ENCODE results near the gene EHF. TPM values are rescaled to one million over a fixed set of nuclear protein-coding genes. Genes with fewer than 3 reads are reported as not detected.

Gene EHF
- total and polyA plus RNA-seq, 2 experiments from 2014 or later, result not detected

- no peak overlapping the region for H3K27ac ChIP-seq
- in situ Hi-C loops (cut with MboI), result no loop called here
- 93 to 96% methylated on average over 5 of the region's 5 CpGs for WGBS, 2 experiments (ENCODE audit: low coverage in 1 of 2, low lambda C conversion rate in 2 of 2, missing lambda C conversion rate in 2 of 2)
Observed at GRCh38 chr11:34610324-34611041, 10.4 kb upstream of the EHF start.

GRCh38 chr11:34613015-34613414, 7.9 kb upstream of the EHF start:
- Histone ChIP-seq H3K4me3 (no peak overlapping the region), H2AFZ (no peak overlapping the region), H3K9me2 (ENCODE audit: insufficient read depth) (no peaks in the 10 kb centered on the region), H4K20me1 (ENCODE audit: insufficient read depth) (no peaks in the 10 kb centered on the region), H3K27ac (no peak overlapping the region), H3K4me1 (ENCODE audit: insufficient read depth) (no peaks in the 10 kb centered on the region), H3K27me3 (replicated peaks; ENCODE audit: insufficient read depth) (no peaks in the 10 kb centered on the region), H3K36me3 (ENCODE audit: low read depth) (no peaks in the 10 kb centered on the region), H3K9ac (no peak overlapping the region), H3K9me3 (ENCODE audit: low read depth) (no peaks in the 10 kb centered on the region), H3K4me2 (ENCODE audit: unreplicated experiment) (no peak overlapping the region), H3F3A (ENCODE audit: insufficient read depth) (no peaks in the 10 kb centered on the region), H3K79me2 (ENCODE audit: insufficient read depth) (no peaks in the 10 kb centered on the region)
- in situ Hi-C loops (cut with MboI), result no loop called here
- no peak for TF ChIP-seq EZH2 (IDR thresholded peaks at IDR 0.05; ENCODE audit: insufficient read depth, poor library complexity, severe bottlenecking)
- no peak for TF ChIP-seq EZH2phosphoT487 (IDR thresholded peaks at IDR 0.05; ENCODE audit: insufficient read depth, low read depth)
- DNase-seq, result no peak

More at GRCh38 chr11:34610324-34611041, 10.4 kb upstream of the EHF start:
- no peak overlapping the region for H3K4me2 ChIP-seq (ENCODE audit: unreplicated experiment)
- no peak overlapping the region for H3K4me3 ChIP-seq
- no peaks in the 10 kb centered on the region for H3K4me1 ChIP-seq (ENCODE audit: insufficient read depth)
- H3K79me2 ChIP-seq (ENCODE audit: insufficient read depth), result no peaks in the 10 kb centered on the region
- no peaks in the 10 kb centered on the region for H3K27me3 ChIP-seq (replicated peaks; ENCODE audit: insufficient read depth)
- no peak for DNase-seq
- H3K9me2 ChIP-seq (ENCODE audit: insufficient read depth), result no peaks in the 10 kb centered on the region
- no peak for TF ChIP-seq EZH2 (IDR thresholded peaks at IDR 0.05; ENCODE audit: insufficient read depth, poor library complexity, severe bottlenecking)
- TF ChIP-seq EZH2phosphoT487 (IDR thresholded peaks at IDR 0.05; ENCODE audit: insufficient read depth, low read depth), result no peak
- H2AFZ ChIP-seq, result no peak overlapping the region
- no peaks in the 10 kb centered on the region for H3K36me3 ChIP-seq (ENCODE audit: low read depth)
- H3K9me3 ChIP-seq (ENCODE audit: low read depth), result no peaks in the 10 kb centered on the region
- H4K20me1 ChIP-seq (ENCODE audit: insufficient read depth), result no peaks in the 10 kb centered on the region
- no peaks in the 10 kb centered on the region for H3F3A ChIP-seq (ENCODE audit: insufficient read depth)
- no peak overlapping the region for H3K9ac ChIP-seq

- H3K4me3 ChIP-seq, result no peak overlapping the region
- H3K27ac ChIP-seq, result no peak overlapping the region
- H3K27me3 ChIP-seq (replicated peaks; ENCODE audit: insufficient read depth), result no peaks in the 10 kb centered on the region
- H2AFZ ChIP-seq, result no peak overlapping the region
- no peaks in the 10 kb centered on the region for H3K36me3 ChIP-seq (ENCODE audit: low read depth)
- H3K9me2 ChIP-seq (ENCODE audit: insufficient read depth), result no peaks in the 10 kb centered on the region
- H3K4me1 ChIP-seq (ENCODE audit: insufficient read depth), result no peaks in the 10 kb centered on the region
- in situ Hi-C loops (cut with MboI), result no loop called here
- no peaks in the 10 kb centered on the region for H4K20me1 ChIP-seq (ENCODE audit: insufficient read depth)
- H3K9ac ChIP-seq, result no peak overlapping the region
- no peaks in the 10 kb centered on the region for H3K79me2 ChIP-seq (ENCODE audit: insufficient read depth)
- no peaks in the 10 kb centered on the region for H3F3A ChIP-seq (ENCODE audit: insufficient read depth)
- WGBS, 2 experiments (ENCODE audit: low coverage in 1 of 2, low lambda C conversion rate in 2 of 2, missing lambda C conversion rate in 2 of 2), result 74 to 78% methylated on average over 2 of the region's 2 CpGs
- DNase-seq, result no peak
- TF ChIP-seq EZH2 (IDR thresholded peaks at IDR 0.05; ENCODE audit: insufficient read depth, poor library complexity, severe bottlenecking) (no peak), EZH2phosphoT487 (IDR thresholded peaks at IDR 0.05; ENCODE audit: insufficient read depth, low read depth) (no peak)
- no peaks in the 10 kb centered on the region for H3K9me3 ChIP-seq (ENCODE audit: low read depth)
- no peak overlapping the region for H3K4me2 ChIP-seq (ENCODE audit: unreplicated experiment)
Observed at GRCh38 chr11:34613552-34614056, 7.3 kb upstream of the EHF start.

- H3K9me2 ChIP-seq (ENCODE audit: insufficient read depth), result no peaks in the 10 kb centered on the region
- no peaks in the 10 kb centered on the region for H3K36me3 ChIP-seq (ENCODE audit: low read depth)
- H3K27me3 ChIP-seq (replicated peaks; ENCODE audit: insufficient read depth), result no peaks in the 10 kb centered on the region
- H3F3A ChIP-seq (ENCODE audit: insufficient read depth), result no peaks in the 10 kb centered on the region
- no peak overlapping the region for H2AFZ ChIP-seq
- no peak for TF ChIP-seq EZH2 (IDR thresholded peaks at IDR 0.05; ENCODE audit: insufficient read depth, poor library complexity, severe bottlenecking)
- no peak for TF ChIP-seq EZH2phosphoT487 (IDR thresholded peaks at IDR 0.05; ENCODE audit: insufficient read depth, low read depth)
- no peaks in the 10 kb centered on the region for H3K9me3 ChIP-seq (ENCODE audit: low read depth)
- no peaks in the 10 kb centered on the region for H3K79me2 ChIP-seq (ENCODE audit: insufficient read depth)
- in situ Hi-C loops (cut with MboI), result no loop called here
- H3K9ac ChIP-seq, result no peak overlapping the region
- 52 to 53% methylated on average over 5 of the region's 5 CpGs for WGBS, 2 experiments (ENCODE audit: low coverage in 1 of 2, low lambda C conversion rate in 2 of 2, missing lambda C conversion rate in 2 of 2)
- no peak overlapping the region for H3K4me3 ChIP-seq
- H4K20me1 ChIP-seq (ENCODE audit: insufficient read depth), result no peaks in the 10 kb centered on the region
- DNase-seq, result peak; percentile 20
- no peak overlapping the region for H3K4me2 ChIP-seq (ENCODE audit: unreplicated experiment)
- H3K4me1 ChIP-seq (ENCODE audit: insufficient read depth), result no peaks in the 10 kb centered on the region
- H3K27ac ChIP-seq, result no peak overlapping the region
Observed at GRCh38 chr11:34614344-34615104, 6.4 kb upstream of the EHF start.
